HepG2 (cell line): ENCODE data around the gene ARFGAP2. TPM values are rescaled to one million over a fixed set of nuclear protein-coding genes. Genes with fewer than 3 reads are reported as not detected.
"Not testable (repeated sequence)": the region's sequence is repeated elsewhere in the genome, so short reads cannot be mapped to it uniquely, and the experiment has no call there.

Experiments used
- BORCS8-MEF2B ChIP-seq: sonication (generic); formaldehyde crosslinking; IDR thresholded peaks from 2 replicates; pipeline ENCODE4 v1.8.0; 2022; ENCODE audit warnings: mild to moderate bottlenecking, missing genetic modification reagents
- DNMT1 ChIP-seq: sonication (generic); formaldehyde crosslinking; IDR thresholded peaks from 2 replicates; pipeline ENCODE4 v1.5.1; 2020; ENCODE audit warnings: mild to moderate bottlenecking, missing genetic modification reagents
- FOXA3 ChIP-seq: IDR thresholded peaks from 2 replicates; pipeline ENCODE4 v1.6.1; 2016; ENCODE audit warnings: missing genetic modification reagents, missing compliant biosample characterization
- GATAD2A ChIP-seq: IDR thresholded peaks from 2 replicates; pipeline ENCODE4 v1.6.1; 2016
- KDM3A ChIP-seq: IDR thresholded peaks from 2 replicates; pipeline ENCODE4 v1.6.1; 2018; ENCODE audit warnings: low read depth, missing compliant biosample characterization
- MAZ ChIP-seq, 2 experiments: sonication (generic) in 1 of 2; formaldehyde crosslinking in 1 of 2; IDR thresholded peaks; 2 replicates each; pipeline versions ENCODE4 v1.5.0 to v1.6.1; 2012 to 2020; ENCODE audit warnings: low read depth in 2 of 2, mild to moderate bottlenecking in 2 of 2, borderline replicate concordance in 1 of 2, improper control_type of control experiment in 1 of 2, low read length in 1 of 2, missing genetic modification reagents in 1 of 2, moderate library complexity in 1 of 2
- NRL ChIP-seq: sonication (generic); formaldehyde crosslinking; IDR thresholded peaks from 2 replicates; pipeline ENCODE4 v1.5.0; 2020; ENCODE audit warnings: missing genetic modification reagents, mild to moderate bottlenecking, moderate library complexity, borderline replicate concordance
- POLR2A ChIP-seq, 2 experiments: IDR thresholded peaks; 2 replicates each; pipeline ENCODE4 v1.6.1; 2011; ENCODE audit warnings: low read depth in 2 of 2, low read length in 2 of 2, mild to moderate bottlenecking in 1 of 2, moderate library complexity in 1 of 2; ENCODE audit not compliant: insufficient read depth in 1 of 2
- POLR2AphosphoS5 ChIP-seq: IDR thresholded peaks from 2 replicates; pipeline ENCODE4 v1.6.1; 2012; ENCODE audit warnings: low read depth, low read length
- SKI ChIP-seq: fragments of 450-650 bp; IDR thresholded peaks from one replicate; pipeline ENCODE4 v1.6.1; 2018; ENCODE audit warnings: mild to moderate bottlenecking; ENCODE audit not compliant: partially characterized antibody
- SP5 ChIP-seq: IDR thresholded peaks from 2 replicates; pipeline ENCODE4 v1.6.1; 2016; ENCODE audit warnings: low read depth, borderline replicate concordance
- TBX3 ChIP-seq: fragments of 450-650 bp; IDR thresholded peaks from 2 replicates; pipeline ENCODE4 v1.6.1; 2017; ENCODE audit warnings: antibody characterized with exemption, mild to moderate bottlenecking, inconsistent platforms, borderline replicate concordance
- U2AF2 ChIP-seq: fragments of 200-400 bp; formaldehyde crosslinking; IDR thresholded peaks from 2 replicates; pipeline ENCODE4 v1.6.1; 2017; ENCODE audit warnings: low read depth, mild to moderate bottlenecking, low read length
- ZBTB38 ChIP-seq: sonication (generic); formaldehyde crosslinking; IDR thresholded peaks from 2 replicates; pipeline ENCODE4 v1.5.1; 2020; ENCODE audit warnings: mild to moderate bottlenecking, missing genetic modification reagents
- ZBTB7B ChIP-seq: sonication (generic); formaldehyde crosslinking; IDR thresholded peaks from 2 replicates; pipeline ENCODE4 v1.4.0; 2020; ENCODE audit warnings: missing genetic modification reagents
- ZMYM4 ChIP-seq: sonication (generic); formaldehyde crosslinking; IDR thresholded peaks from 2 replicates; pipeline ENCODE4 v1.8.1; 2023; ENCODE audit warnings: mild to moderate bottlenecking, missing genetic modification reagents
- ZNF224 ChIP-seq: sonication (generic); formaldehyde crosslinking; IDR thresholded peaks from 2 replicates; pipeline ENCODE4 v1.5.0; 2020; ENCODE audit warnings: mild to moderate bottlenecking, missing genetic modification reagents
- ZNF331 ChIP-seq: sonication (generic); formaldehyde crosslinking; IDR thresholded peaks from 2 replicates; pipeline ENCODE4 v1.4.0; 2020; ENCODE audit warnings: missing genetic modification reagents
- ZNF441 ChIP-seq: sonication (generic); formaldehyde crosslinking; IDR thresholded peaks from 2 replicates; pipeline ENCODE4 v1.7.0; 2021; ENCODE audit warnings: missing genetic modification reagents, borderline replicate concordance
- polyA plus RNA-seq, 8 experiments: library from polyadenylated mRNA; depleted of rRNA in 3 of 8; stranded (reverse) in 7 of 8; unstranded in 1 of 8; fragments of >200 nt; fragmentation: Illumina TruSeq in 4 of 8; extraction: Trizol in 4 of 8; gene quantifications; 2 replicates each; pipeline versions ENCODE4 v1.2.1 to v1.2.3, GENCODE V29; 2011 to 2016; ENCODE audit warnings: low read depth in 4 of 8, missing spikeins in 1 of 8, mixed read lengths in 1 of 8; ENCODE audit not compliant: insufficient read depth in 1 of 8
- total RNA-seq, 5 experiments: library from RNA; depleted of rRNA; stranded (reverse); fragments of >200 nt; fragmentation: Illumina TruSeq; extraction: Trizol; gene quantifications; 2 replicates each; pipeline ENCODE4 v1.2.3, GENCODE V29; 2016; ENCODE audit warnings: low read depth in 1 of 5
- TF ChIP-seq, protein P1 (sequence below): sonication (generic); formaldehyde crosslinking; IDR thresholded peaks from 2 replicates; pipeline ENCODE4 v1.5.0; 2020; ENCODE audit warnings: missing genetic modification reagents
- TF ChIP-seq, protein P2 (sequence below): sonication (generic); formaldehyde crosslinking; IDR thresholded peaks from 2 replicates; pipeline ENCODE4 v1.9.0; 2022; ENCODE audit warnings: low read depth, missing genetic modification reagents
- TF ChIP-seq, protein P3 (sequence below): sonication (generic); formaldehyde crosslinking; IDR thresholded peaks from 2 replicates; pipeline ENCODE4 v1.4.0; 2020; ENCODE audit warnings: missing genetic modification reagents, borderline replicate concordance

ARFGAP2 gene
- total and polyA plus RNA-seq, 2 of the 13 experiments (the other 11 are each of a cell fraction or from before 2014, with no cell fraction given): 32.3 to 75.3 TPM

DNA sequence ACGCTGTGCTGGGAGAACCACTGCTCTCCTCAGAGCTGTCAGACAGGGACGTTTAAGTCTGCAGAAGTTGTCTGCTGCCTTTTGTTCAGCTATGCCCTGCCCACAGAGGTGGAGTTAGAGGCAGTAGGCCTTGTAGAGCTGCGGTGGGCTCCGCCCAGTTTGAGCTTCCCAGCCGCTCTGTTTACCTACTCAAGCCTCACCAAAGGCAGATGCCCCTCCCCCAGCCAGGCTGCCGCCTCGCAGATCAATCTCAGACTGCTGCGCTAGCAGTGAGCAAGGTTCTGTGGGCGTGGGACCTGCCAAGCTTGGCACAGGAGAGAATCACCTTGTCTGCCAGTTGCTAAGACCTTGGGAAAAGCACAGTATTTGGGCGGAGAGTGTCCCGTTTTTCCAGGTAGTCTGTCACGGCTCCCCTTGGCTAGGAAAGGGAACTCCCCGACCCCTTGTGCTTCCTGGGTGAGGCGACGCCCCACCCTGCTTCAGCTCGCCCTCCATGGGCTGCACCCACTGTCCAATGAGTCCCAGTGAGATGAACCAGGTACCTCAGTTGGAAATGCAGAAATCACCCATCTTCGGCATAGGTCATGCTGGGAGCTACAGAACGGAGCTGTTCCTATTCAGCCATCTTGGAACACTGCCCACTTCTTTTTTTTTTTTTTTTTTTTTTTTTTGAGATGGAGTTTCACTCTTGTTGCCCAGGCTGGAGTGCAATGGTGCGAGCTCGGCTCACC, 57.6 kb downstream of the ARFGAP2 start (continued):
- peak; percentile 36; the same call in 1 of the 2 replicates for TF ChIP-seq NRL (CRISPR knock-in tag)
- TF ChIP-seq U2AF2: 0 out of 2 replicates have a peak, but pooled peaks have one; percentile 25
- peak; percentile 93 for TF ChIP-seq SP5
- 0 out of 2 replicates have a peak, but pooled peaks have one; percentile 15 for TF ChIP-seq ZBTB7B (CRISPR knock-in tag)
- peak; percentile 45; the same call in 1 of the 2 replicates for TF ChIP-seq BORCS8-MEF2B (CRISPR knock-in tag)
- peak; percentile 34; the same call in 1 of the 2 replicates for TF ChIP-seq POLR2AphosphoS5
- TF ChIP-seq MAZ (IDR thresholded peaks at IDR 0.05; ENCODE audit: borderline replicate concordance, low read depth, low read length): not testable (repeated sequence)
- 0 out of 2 replicates have a peak, but pooled peaks have one; percentile 36 for TF ChIP-seq MAZ (CRISPR knock-in tag; IDR thresholded peaks at IDR 0.05; ENCODE audit: low read depth)
- peak; percentile 70 for TF ChIP-seq FOXA3
- TF ChIP-seq, protein P1, sequence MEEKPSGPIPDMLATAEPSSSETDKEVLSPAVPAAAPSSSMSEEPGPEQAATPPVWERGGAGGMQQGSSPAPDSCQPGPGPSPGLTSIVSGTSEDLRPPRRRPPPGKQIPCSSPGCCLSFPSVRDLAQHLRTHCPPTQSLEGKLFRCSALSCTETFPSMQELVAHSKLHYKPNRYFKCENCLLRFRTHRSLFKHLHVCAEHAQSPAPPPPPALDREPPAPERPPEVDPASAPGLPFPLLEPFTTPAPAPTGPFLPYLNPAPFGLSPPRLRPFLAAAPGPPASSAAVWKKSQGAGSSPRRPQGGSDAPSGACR (CRISPR knock-in tag): peak; percentile 72; the same call in 1 of the 2 replicates
- TF ChIP-seq DNMT1 (CRISPR knock-in tag): 0 out of 2 replicates have a peak, but pooled peaks have one; percentile 32
- 0 out of 2 replicates have a peak, but pooled peaks have one; percentile 44 for TF ChIP-seq ZNF224 (CRISPR knock-in tag)
- TF ChIP-seq ZBTB38: 0 out of 2 replicates have a peak, but pooled peaks have one; percentile 29
- 0 out of 4 replicates have a peak, but pooled peaks of 1 of the 2 experiments have one; percentile 49 for TF ChIP-seq POLR2A (IDR thresholded peaks at IDR 0.05; ENCODE audit: insufficient read depth in 1 of 2, low read depth in 2 of 2, low read length in 2 of 2)
- TF ChIP-seq, protein P2, sequence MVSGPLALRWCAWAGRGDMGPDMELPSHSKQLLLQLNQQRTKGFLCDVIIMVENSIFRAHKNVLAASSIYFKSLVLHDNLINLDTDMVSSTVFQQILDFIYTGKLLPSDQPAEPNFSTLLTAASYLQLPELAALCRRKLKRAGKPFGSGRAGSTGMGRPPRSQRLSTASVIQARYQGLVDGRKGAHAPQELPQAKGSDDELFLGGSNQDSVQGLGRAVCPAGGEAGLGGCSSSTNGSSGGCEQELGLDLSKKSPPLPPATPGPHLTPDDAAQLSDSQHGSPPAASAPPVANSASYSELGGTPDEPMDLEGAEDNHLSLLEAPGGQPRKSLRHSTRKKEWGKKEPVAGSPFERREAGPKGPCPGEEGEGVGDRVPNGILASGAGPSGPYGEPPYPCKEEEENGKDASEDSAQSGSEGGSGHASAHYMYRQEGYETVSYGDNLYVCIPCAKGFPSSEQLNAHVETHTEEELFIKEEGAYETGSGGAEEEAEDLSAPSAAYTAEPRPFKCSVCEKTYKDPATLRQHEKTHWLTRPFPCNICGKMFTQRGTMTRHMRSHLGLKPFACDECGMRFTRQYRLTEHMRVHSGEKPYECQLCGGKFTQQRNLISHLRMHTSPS: peak; percentile 71
- 0 out of 2 replicates have a peak, but pooled peaks have one; percentile 51 for TF ChIP-seq KDM3A (CRISPR knock-in tag)
- 0 out of 2 replicates have a peak, but pooled peaks have one; percentile 22 for TF ChIP-seq TBX3
- TF ChIP-seq SKI: peak; percentile 80
- TF ChIP-seq ZNF441 (CRISPR knock-in tag): peak; percentile 39; the same call in 1 of the 2 replicates
- peak; percentile 50; the same call in 1 of the 2 replicates for TF ChIP-seq ZNF331
- TF ChIP-seq ZMYM4: peak; percentile 86
- TF ChIP-seq, protein P3, sequence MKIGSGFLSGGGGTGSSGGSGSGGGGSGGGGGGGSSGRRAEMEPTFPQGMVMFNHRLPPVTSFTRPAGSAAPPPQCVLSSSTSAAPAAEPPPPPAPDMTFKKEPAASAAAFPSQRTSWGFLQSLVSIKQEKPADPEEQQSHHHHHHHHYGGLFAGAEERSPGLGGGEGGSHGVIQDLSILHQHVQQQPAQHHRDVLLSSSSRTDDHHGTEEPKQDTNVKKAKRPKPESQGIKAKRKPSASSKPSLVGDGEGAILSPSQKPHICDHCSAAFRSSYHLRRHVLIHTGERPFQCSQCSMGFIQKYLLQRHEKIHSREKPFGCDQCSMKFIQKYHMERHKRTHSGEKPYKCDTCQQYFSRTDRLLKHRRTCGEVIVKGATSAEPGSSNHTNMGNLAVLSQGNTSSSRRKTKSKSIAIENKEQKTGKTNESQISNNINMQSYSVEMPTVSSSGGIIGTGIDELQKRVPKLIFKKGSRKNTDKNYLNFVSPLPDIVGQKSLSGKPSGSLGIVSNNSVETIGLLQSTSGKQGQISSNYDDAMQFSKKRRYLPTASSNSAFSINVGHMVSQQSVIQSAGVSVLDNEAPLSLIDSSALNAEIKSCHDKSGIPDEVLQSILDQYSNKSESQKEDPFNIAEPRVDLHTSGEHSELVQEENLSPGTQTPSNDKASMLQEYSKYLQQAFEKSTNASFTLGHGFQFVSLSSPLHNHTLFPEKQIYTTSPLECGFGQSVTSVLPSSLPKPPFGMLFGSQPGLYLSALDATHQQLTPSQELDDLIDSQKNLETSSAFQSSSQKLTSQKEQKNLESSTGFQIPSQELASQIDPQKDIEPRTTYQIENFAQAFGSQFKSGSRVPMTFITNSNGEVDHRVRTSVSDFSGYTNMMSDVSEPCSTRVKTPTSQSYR: peak; percentile 98
- TF ChIP-seq GATAD2A (CRISPR knock-in tag): peak; percentile 74
